Endothelial cell of umbilical vein (primary cell): ENCODE data around the gene RFPL4A.

Experiments
- CTCF ChIP-seq, 2 donors: IDR thresholded peaks; 1 replicate in 1 of 2; 2 replicates in 1 of 2; pipeline ENCODE4 v1.5.1; 2011; ENCODE audit warnings: low read length in 2 of 2, mild to moderate bottlenecking in 2 of 2, moderate library complexity in 2 of 2, control low read depth in 1 of 2, inconsistent platforms in 1 of 2, low read depth in 1 of 2; ENCODE audit not compliant: insufficient read depth in 1 of 2; ENCODE audit errors: extremely low read depth in 1 of 2
- EZH2 ChIP-seq: IDR thresholded peaks from 2 replicates; pipeline ENCODE4 v1.6.1; 2012; ENCODE audit warnings: borderline replicate concordance, low read depth, mild to moderate bottlenecking, moderate library complexity, low read length, inconsistent platforms; ENCODE audit not compliant: severe bottlenecking
- GATA2 ChIP-seq: IDR thresholded peaks from 2 replicates; pipeline ENCODE4 v1.7.0; 2011; ENCODE audit warnings: low read depth, mild to moderate bottlenecking, moderate library complexity, mixed read lengths, low read length; ENCODE audit not compliant: insufficient read length, insufficient read depth
- POLR2A ChIP-seq: IDR thresholded peaks from 2 replicates; pipeline ENCODE4 v1.6.1; 2012; ENCODE audit warnings: low read depth, mild to moderate bottlenecking, control low read depth, low read length
- POLR2AphosphoS5 ChIP-seq: IDR thresholded peaks from 2 replicates; pipeline ENCODE4 v1.6.1; 2012; ENCODE audit warnings: low read depth, mild to moderate bottlenecking, control low read depth, low read length, moderate library complexity; ENCODE audit not compliant: insufficient read depth

GRCh38 chr19:55720214-55720746, 38.6 kb upstream of the RFPL4A start:
- TF ChIP-seq CTCF (IDR thresholded peaks at IDR 0.05; ENCODE audit: extremely low read depth in 1 of 2, insufficient read depth in 1 of 2, low read depth in 1 of 2, low read length in 2 of 2): no peak
- TF ChIP-seq POLR2A: no peak
- TF ChIP-seq POLR2AphosphoS5: no peak
- TF ChIP-seq EZH2: no peak
- TF ChIP-seq GATA2: no peak
